Retinal pigment epithelial cell (primary cell): Measurements from ENCODE around the gene C6orf15.

Experiments used
- DNase-seq: peaks from one replicate; pipeline ENCODE4 v3.0.0-alpha.2; 2010; ENCODE audit warnings: low read depth
- H3K4me3 ChIP-seq: 2 replicates; pipeline ENCODE4 v1.5.1; 2011; ENCODE audit warnings: mild to moderate bottlenecking, low read length, control low read depth, moderate library complexity
- CTCF ChIP-seq: conservative IDR thresholded peaks from 2 replicates; pipeline ENCODE4 v1.5.1; 2011; ENCODE audit warnings: low read depth, low read length, control low read depth, inconsistent platforms

C6orf15 gene

DNA sequence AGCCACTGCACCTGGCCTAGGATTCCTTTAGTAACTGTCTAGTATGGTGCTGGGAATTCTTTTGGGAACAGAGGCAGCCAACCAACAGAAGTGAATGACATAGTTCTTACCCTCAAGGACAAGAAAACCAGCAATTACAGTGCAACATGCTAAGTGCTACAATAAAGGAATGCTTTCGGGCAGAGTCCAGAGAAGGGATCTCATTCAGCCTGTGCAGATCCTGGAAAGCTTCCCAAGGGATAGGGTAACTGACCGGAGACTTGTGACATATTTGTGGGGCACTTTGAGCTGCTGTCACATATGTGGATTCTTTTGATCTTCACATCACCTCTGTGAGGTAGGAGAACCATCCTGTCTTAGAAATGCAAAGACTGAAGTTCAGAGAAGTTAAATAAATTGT lies 46.8 kb downstream of the C6orf15 start:
- TF ChIP-seq CTCF = no peak
- no peak for DNase-seq
- H3K4me3 ChIP-seq = no peak overlapping the region

GRCh38 chr6:31063906-31064435 lies 48.4 kb downstream of the C6orf15 start:
- TF ChIP-seq CTCF = no peak
- H3K4me3 ChIP-seq = no peak overlapping the region
- DNase-seq = no peak
